HCT116 (cell line): Measurements from ENCODE around the gene CCDC54. TPM values are rescaled to one million over a fixed set of nuclear protein-coding genes. Genes with fewer than 3 reads are reported as not detected.

Source experiments
- ATAC-seq: fragments of 200-7000 bp; cut with Tn5 transposase; 2 replicates; pipeline ENCODE4 v1.9.1; 2020; ENCODE audit warnings: mild to moderate bottlenecking, moderate library complexity
- BruUV-seq: library from RNA; stranded (reverse); fragments of 400-500 nt; replicated peaks from 2 replicates; lab custom pipeline; 2021; lab: Mats Ljungman, UMichigan
- CTCF ChIA-PET: fragments of 300-600 bp; sonication (Branson Sonifier 250); formaldehyde crosslinking; loops from one replicate; lab custom pipeline; 2021; ENCODE audit warnings: antibody characterized with exemption; lab: Charles Lee
- POLR2A ChIA-PET: fragments of 300-600, 350-600 bp; sonication (Branson Sonifier 250); formaldehyde crosslinking; loops from one replicate; lab custom pipeline; 2021; ENCODE audit warnings: antibody characterized with exemption; lab: Charles Lee
- RAD21 ChIA-PET, 2 experiments: fragments of 300-600 bp; sonication (Branson Sonifier 250); formaldehyde crosslinking; loops; one replicate each; lab custom pipeline; 2023; ENCODE audit warnings: low total read pairs in 2 of 2; ENCODE audit not compliant: uncharacterized antibody in 2 of 2, unreplicated experiment in 2 of 2, low non-redundant PET in 1 of 2; lab: Charles Lee
- DNase-seq: peaks from one replicate; pipeline ENCODE4 v3.0.0-alpha.2; 2010; ENCODE audit warnings: low read depth, low spot score
- H2AFZ ChIP-seq: fragments of 200-600 bp; shearing (Covaris generic), sonication (generic); 2 replicates; pipeline ENCODE4 v1.6.1; 2017; ENCODE audit warnings: low read depth, mixed run types, mixed read lengths, antibody characterized with exemption, low read length; ENCODE audit not compliant: poor library complexity, severe bottlenecking
- H3K27ac ChIP-seq: 2 replicates; pipeline ENCODE4 v1.5.1; 2012; ENCODE audit warnings: low read depth, low read length
- H3K27me3 ChIP-seq: fragments of 200-600 bp; sonication (generic); 2 replicates; pipeline ENCODE4 v1.6.1; 2016; ENCODE audit warnings: mixed run types, low read length, mixed read lengths; ENCODE audit not compliant: insufficient read depth
- H3K36me3 ChIP-seq, 2 experiments: fragments of 200-500 bp in 1 of 2; fragments of 200-600 bp in 1 of 2; sonication (Bioruptor generic) in 1 of 2; sonication (generic) in 1 of 2; 2 replicates each; pipeline versions ENCODE4 v1.5.1 to v1.6.1; 2014 to 2016; ENCODE audit warnings: low read length in 2 of 2, inconsistent platforms in 1 of 2, mixed read lengths in 1 of 2, mixed run types in 1 of 2; ENCODE audit not compliant: insufficient read depth in 2 of 2, control insufficient read depth in 1 of 2
- H3K4me1 ChIP-seq, 2 experiments: fragments of 200-600 bp in 1 of 2; sonication (generic) in 1 of 2; 2 replicates each; pipeline versions ENCODE4 v1.5.1 to v1.6.1; 2012 to 2017; ENCODE audit warnings: low read length in 2 of 2, inconsistent platforms in 1 of 2, mild to moderate bottlenecking in 1 of 2, mixed read lengths in 1 of 2, mixed run types in 1 of 2, moderate library complexity in 1 of 2; ENCODE audit not compliant: insufficient read depth in 2 of 2, control insufficient read depth in 1 of 2
- H3K4me2 ChIP-seq: fragments of 200-600 bp; sonication (generic); 2 replicates; pipeline ENCODE4 v1.6.1; 2017; ENCODE audit warnings: mixed run types, low read length, mixed read lengths
- H3K4me3 ChIP-seq, 2 experiments: fragments of 200-600 bp in 1 of 2; sonication (generic) in 1 of 2; replicated peaks in 1 of 2; 2 replicates each; pipeline ENCODE4 v1.5.1; 2011 to 2016; ENCODE audit warnings: low read length in 2 of 2, control low read depth in 1 of 2, low read depth in 1 of 2, mild to moderate bottlenecking in 1 of 2, mixed read lengths in 1 of 2, mixed run types in 1 of 2
- H3K79me2 ChIP-seq: fragments of 200-600 bp; sonication (generic); 2 replicates; pipeline ENCODE4 v1.6.1; 2017; ENCODE audit warnings: mild to moderate bottlenecking, mixed run types, low read length, moderate library complexity, mixed read lengths; ENCODE audit not compliant: insufficient read depth
- H3K9ac ChIP-seq: fragments of 200-600 bp; sonication (generic); 2 replicates; pipeline ENCODE4 v1.6.1; 2016; ENCODE audit warnings: low read length, mixed read lengths
- H3K9me2 ChIP-seq: fragments of 200-600 bp; sonication (generic), shearing (Covaris generic); 2 replicates; pipeline ENCODE4 v1.6.1; 2017; ENCODE audit warnings: mixed run types, mild to moderate bottlenecking, moderate library complexity; ENCODE audit not compliant: insufficient read depth
- H3K9me3 ChIP-seq, 2 experiments: fragments of 200-500 bp in 1 of 2; fragments of 200-600 bp in 1 of 2; sonication (Bioruptor generic) in 1 of 2; sonication (generic) in 1 of 2; 2 replicates each; pipeline ENCODE4 v1.6.1; 2014 to 2017; ENCODE audit warnings: low read length in 2 of 2, mixed read lengths in 2 of 2, inconsistent platforms in 1 of 2, low read depth in 1 of 2, mild to moderate bottlenecking in 1 of 2, mixed run types in 1 of 2, moderate library complexity in 1 of 2; ENCODE audit not compliant: control insufficient read depth in 1 of 2, insufficient read depth in 1 of 2
- H4K20me1 ChIP-seq: fragments of 200-600 bp; sonication (generic), shearing (Covaris generic); 2 replicates; pipeline ENCODE4 v1.6.1; 2017; ENCODE audit warnings: mixed run types, mild to moderate bottlenecking, moderate library complexity; ENCODE audit not compliant: insufficient read depth
- CBX3 ChIP-seq: IDR thresholded peaks from 2 replicates; pipeline ENCODE4 v1.6.1; 2012; ENCODE audit warnings: low read depth
- CEBPB ChIP-seq: IDR thresholded peaks from 2 replicates; pipeline ENCODE4 v1.6.1; 2012; ENCODE audit warnings: low read depth
- EGR1 ChIP-seq: IDR thresholded peaks from 2 replicates; pipeline ENCODE4 v1.6.1; 2012; ENCODE audit warnings: low read depth
- ELF1 ChIP-seq: IDR thresholded peaks from 2 replicates; pipeline ENCODE4 v1.6.1; 2012; ENCODE audit warnings: low read depth, borderline replicate concordance
- EZH2 ChIP-seq: fragments of 200-600 bp; sonication (generic); IDR thresholded peaks from 2 replicates; pipeline ENCODE4 v1.6.1; 2017; ENCODE audit warnings: antibody characterized with exemption, mixed run types
- EZH2phosphoT487 ChIP-seq: fragments of 200-600 bp; IDR thresholded peaks from 2 replicates; pipeline ENCODE4 v1.6.1; 2018; ENCODE audit warnings: antibody characterized with exemption, borderline replicate concordance
- POLR2A ChIP-seq: IDR thresholded peaks from 2 replicates; pipeline ENCODE4 v1.7.0; 2011; ENCODE audit warnings: borderline replicate concordance; ENCODE audit not compliant: insufficient read depth, insufficient read length; ENCODE audit errors: extremely low read depth
- POLR2AphosphoS5 ChIP-seq: IDR thresholded peaks from 2 replicates; pipeline ENCODE4 v1.6.1; 2011; ENCODE audit warnings: mild to moderate bottlenecking, low read depth, low read length, moderate library complexity
- RAD21 ChIP-seq: IDR thresholded peaks from 2 replicates; pipeline ENCODE4 v1.6.1; 2012; ENCODE audit warnings: low read depth, mild to moderate bottlenecking
- SIN3A ChIP-seq: IDR thresholded peaks from 2 replicates; pipeline ENCODE4 v1.6.1; 2012; ENCODE audit warnings: low read depth
- SP1 ChIP-seq: IDR thresholded peaks from 2 replicates; pipeline ENCODE4 v1.6.1; 2012; ENCODE audit warnings: low read depth
- SRF ChIP-seq: IDR thresholded peaks from 2 replicates; pipeline ENCODE4 v1.6.1; 2012; ENCODE audit warnings: low read depth
- TCF7L2 ChIP-seq: IDR thresholded peaks from 2 replicates; pipeline ENCODE4 v1.7.0; 2011; ENCODE audit warnings: borderline replicate concordance, inconsistent platforms; ENCODE audit not compliant: insufficient read depth, insufficient read length; ENCODE audit errors: extremely low read depth
- ZFX ChIP-seq: fragments of 450-650 bp; IDR thresholded peaks from 2 replicates; pipeline ENCODE4 v1.6.1; 2017
- ZNF274 ChIP-seq: fragments of 200-500 bp; sonication (Bioruptor generic); IDR thresholded peaks from 2 replicates; pipeline ENCODE4 v1.6.1; 2014; ENCODE audit warnings: mild to moderate bottlenecking, low read depth, low read length, inconsistent platforms
- intact Hi-C: fragments of 100-400 bp; cut with micrococcal nuclease; formaldehyde crosslinking; loops from 2 replicates; pipeline ENCODE4 v1.10.0; 2022
- total RNA-seq: library from RNA; stranded (reverse); gene quantifications from one replicate; pipeline ENCODE4 v1.2.1, GENCODE V29; 2021; ENCODE audit not compliant: unreplicated experiment
- TF ChIP-seq, protein P1 (sequence below): IDR thresholded peaks from 2 replicates; pipeline ENCODE4 v1.6.1; 2012
- TF ChIP-seq, protein P2 (sequence below): IDR thresholded peaks from 2 replicates; pipeline ENCODE4 v1.6.1; 2012
- TF ChIP-seq, protein P3 (sequence below): IDR thresholded peaks from 2 replicates; pipeline ENCODE4 v1.6.1; 2012; ENCODE audit warnings: low read depth

Gene CCDC54
- total RNA-seq, 1 experiment from 2014 or later: not detected

DNA sequence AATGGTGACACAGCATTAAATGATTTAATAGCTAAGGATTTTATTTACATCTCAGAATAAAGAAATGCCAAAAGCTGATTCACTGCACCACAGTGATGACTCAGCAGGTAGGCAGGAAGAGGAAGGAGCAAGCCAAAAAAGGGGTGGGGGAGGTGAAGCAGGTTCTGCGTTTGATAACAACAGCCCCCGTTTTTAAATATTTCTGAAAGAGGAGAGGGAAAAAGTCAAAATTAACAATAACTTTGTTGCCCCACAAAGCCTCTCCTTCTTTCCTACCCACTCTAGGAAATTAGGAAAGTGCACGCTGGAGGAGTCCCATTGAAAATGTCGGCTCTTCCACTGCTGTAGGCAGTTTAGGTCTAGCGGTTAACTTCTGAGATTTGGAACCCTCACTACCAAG lies 9.9 kb upstream of the CCDC54 start (continued):
- TF ChIP-seq, protein P1, sequence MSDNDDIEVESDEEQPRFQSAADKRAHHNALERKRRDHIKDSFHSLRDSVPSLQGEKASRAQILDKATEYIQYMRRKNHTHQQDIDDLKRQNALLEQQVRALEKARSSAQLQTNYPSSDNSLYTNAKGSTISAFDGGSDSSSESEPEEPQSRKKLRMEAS: no peak

DNA sequence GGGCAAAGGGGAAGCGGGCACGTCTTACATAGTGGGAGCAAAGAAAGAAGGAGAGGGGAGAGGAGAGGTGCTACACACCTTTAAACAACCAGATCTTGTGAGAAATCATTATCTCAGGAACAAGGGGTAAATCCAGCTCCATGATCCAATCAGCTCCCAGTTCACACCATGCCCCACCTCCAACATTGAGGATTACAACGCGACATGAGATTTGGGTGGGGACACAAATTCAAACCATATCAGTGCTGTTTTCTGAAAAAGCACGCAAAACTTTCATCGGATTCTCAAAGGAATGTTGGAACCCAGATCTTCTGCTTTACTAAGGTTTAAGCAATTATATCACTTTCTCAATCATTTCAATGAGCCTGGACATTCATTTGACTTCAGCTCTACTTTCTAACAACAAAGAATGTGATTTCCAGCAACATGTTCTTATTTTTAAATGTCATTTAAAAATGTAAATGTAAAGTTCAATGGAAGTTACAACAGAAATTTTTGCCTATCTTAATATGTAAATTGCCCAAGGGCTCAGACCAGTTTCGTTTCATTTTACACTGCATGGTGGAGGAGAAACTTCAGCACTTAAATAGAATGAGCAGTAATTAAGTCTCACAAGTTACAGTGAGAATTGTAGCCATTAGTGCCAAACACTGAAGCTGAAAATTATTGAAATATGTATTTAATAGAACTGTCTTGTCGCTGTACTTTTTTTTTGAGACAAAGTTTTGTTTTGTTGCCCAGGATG lies 8.4 kb upstream of the CCDC54 start:
- no TSS peak for BruUV-seq
- H3K79me2 ChIP-seq: no peaks in the 10 kb centered on the region
- POLR2A ChIA-PET: no interaction called here
- H3K9ac ChIP-seq: no peak overlapping the region
- no peaks in the 10 kb centered on the region for H4K20me1 ChIP-seq
- no peak overlapping the region for H3K4me2 ChIP-seq
- peaks cover 7 to 16% of the 10 kb centered on the region in 2 experiments; a peak in 3 of 4 replicates for H3K4me1 ChIP-seq
- CTCF ChIA-PET: no interaction called here
- RAD21 ChIA-PET: no interaction called here
- H3K9me2 ChIP-seq: no peaks in the 10 kb centered on the region
- intact Hi-C loops: no loop called here
- H3K4me3 ChIP-seq: no peak overlapping the region
- H3K36me3 ChIP-seq: no peaks in the 10 kb centered on the region
- DNase-seq: no peak
- H3K27ac ChIP-seq: no peak overlapping the region
- H3K9me3 ChIP-seq: no peaks in the 10 kb centered on the region
- TF ChIP-seq RAD21 (no peak), POLR2A (no peak), EGR1 (no peak), POLR2AphosphoS5 (no peak), SRF (no peak), ZFX (no peak), EZH2 (no peak), EZH2phosphoT487 (no peak), CBX3 (no peak), SIN3A (no peak), TCF7L2 (no peak), ZNF274 (no peak), SP1 (no peak), ELF1 (no peak), CEBPB (no peak)
- TF ChIP-seq, protein P1: no peak
- TF ChIP-seq, protein P2, sequence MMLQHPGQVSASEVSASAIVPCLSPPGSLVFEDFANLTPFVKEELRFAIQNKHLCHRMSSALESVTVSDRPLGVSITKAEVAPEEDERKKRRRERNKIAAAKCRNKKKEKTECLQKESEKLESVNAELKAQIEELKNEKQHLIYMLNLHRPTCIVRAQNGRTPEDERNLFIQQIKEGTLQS: no peak
- TF ChIP-seq, protein P3, sequence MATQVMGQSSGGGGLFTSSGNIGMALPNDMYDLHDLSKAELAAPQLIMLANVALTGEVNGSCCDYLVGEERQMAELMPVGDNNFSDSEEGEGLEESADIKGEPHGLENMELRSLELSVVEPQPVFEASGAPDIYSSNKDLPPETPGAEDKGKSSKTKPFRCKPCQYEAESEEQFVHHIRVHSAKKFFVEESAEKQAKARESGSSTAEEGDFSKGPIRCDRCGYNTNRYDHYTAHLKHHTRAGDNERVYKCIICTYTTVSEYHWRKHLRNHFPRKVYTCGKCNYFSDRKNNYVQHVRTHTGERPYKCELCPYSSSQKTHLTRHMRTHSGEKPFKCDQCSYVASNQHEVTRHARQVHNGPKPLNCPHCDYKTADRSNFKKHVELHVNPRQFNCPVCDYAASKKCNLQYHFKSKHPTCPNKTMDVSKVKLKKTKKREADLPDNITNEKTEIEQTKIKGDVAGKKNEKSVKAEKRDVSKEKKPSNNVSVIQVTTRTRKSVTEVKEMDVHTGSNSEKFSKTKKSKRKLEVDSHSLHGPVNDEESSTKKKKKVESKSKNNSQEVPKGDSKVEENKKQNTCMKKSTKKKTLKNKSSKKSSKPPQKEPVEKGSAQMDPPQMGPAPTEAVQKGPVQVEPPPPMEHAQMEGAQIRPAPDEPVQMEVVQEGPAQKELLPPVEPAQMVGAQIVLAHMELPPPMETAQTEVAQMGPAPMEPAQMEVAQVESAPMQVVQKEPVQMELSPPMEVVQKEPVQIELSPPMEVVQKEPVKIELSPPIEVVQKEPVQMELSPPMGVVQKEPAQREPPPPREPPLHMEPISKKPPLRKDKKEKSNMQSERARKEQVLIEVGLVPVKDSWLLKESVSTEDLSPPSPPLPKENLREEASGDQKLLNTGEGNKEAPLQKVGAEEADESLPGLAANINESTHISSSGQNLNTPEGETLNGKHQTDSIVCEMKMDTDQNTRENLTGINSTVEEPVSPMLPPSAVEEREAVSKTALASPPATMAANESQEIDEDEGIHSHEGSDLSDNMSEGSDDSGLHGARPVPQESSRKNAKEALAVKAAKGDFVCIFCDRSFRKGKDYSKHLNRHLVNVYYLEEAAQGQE: no peak
- TF ChIP-seq, all 23 proteins: peak for 0
- Histone ChIP-seq H2AFZ (peak overlapping the region; percentile 49), H3K27me3 (no peaks in the 10 kb centered on the region)
- no peak for ATAC-seq
